HG03280 (cell line): ENCODE measurements around the gene PRDM10.

Source experiments
- ATAC-seq: cut with Tn5 transposase; IDR thresholded peaks from one replicate; pipeline ENCODE4 v1.9.1; 2021; ENCODE audit warnings: mild to moderate bottlenecking, moderate library complexity; ENCODE audit not compliant: unreplicated experiment

Gene PRDM10

DNA sequence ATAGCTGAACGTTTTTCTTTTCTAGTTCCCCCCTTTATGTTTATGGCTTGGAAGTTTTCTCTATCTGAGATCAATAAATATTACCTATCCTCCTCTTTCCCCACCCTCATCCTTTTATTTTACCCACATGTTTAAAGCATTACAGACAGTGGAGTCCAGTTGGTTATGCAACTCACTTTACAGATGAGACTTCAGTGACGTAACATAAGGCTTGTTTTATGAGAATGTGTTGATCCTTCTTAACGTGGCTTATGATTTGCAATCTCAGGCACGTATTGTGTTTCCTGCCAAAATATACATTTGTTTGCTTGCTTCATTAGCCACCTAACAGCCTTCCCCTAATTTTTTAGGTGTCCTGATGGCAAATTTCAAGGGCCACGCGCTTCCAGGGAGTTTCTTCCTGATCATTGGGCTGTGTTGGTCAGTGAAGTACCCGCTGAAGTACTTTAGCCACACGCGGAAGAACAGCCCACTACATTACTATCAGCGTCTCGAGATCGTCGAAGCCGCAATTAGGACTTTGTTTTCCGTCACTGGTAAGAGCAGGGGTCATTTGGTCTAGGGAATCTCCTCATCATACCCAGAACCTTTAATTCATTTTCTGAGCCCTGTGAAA, 150.4 kb downstream of the PRDM10 start:
- ATAC-seq, result no peak
